ENCODE measurements around the gene PAPPA.

Gene PAPPA

DNA sequence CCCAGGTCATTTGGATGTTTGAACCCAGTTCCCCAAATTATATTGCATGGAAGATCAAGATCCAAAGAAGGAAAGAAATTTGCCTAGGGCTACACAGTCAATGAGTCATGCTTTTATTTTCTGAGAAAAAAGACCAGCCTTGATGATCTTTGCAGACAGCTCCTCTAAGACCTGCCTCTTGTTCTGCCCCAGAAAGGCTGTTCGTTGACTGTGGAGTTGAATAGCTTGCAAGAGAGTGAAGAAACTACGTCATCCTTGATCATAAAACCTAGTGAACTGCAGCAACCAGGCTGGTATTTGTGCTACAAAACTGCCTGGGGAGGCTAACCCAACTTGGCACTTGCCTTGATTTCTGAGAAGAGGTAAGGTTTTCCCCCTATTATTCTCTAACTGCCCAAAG, 263.9 kb downstream of the PAPPA start:
- H3K9me3 ChIP-seq (ENCODE audit: control insufficient read depth, low read length), result no peaks in the 10 kb centered on the region
- H3K27ac ChIP-seq, result no peak overlapping the region
- no peak overlapping the region for H3K4me2 ChIP-seq (ENCODE audit: low read length)
- no peaks in the 10 kb centered on the region for H3K4me1 ChIP-seq
- no peak for TF ChIP-seq CTCF (IDR thresholded peaks at IDR 0.05)
- H3K36me3 ChIP-seq (ENCODE audit: control insufficient read depth, insufficient read depth, low read length), result no peaks in the 10 kb centered on the region
- no peak overlapping the region for H3K9ac ChIP-seq
- no peaks in the 10 kb centered on the region for H3K79me2 ChIP-seq
- H3K27me3 ChIP-seq (ENCODE audit: control insufficient read depth, insufficient read depth, low read length), result no peaks in the 10 kb centered on the region
- H3K4me3 ChIP-seq (ENCODE audit: low read depth, low read length), result no peak overlapping the region
- no peak overlapping the region for H2AFZ ChIP-seq

- Histone ChIP-seq H3K4me1 (no peaks in the 10 kb centered on the region), H3K79me2 (no peaks in the 10 kb centered on the region), H2AFZ (no peak overlapping the region), H3K27ac (no peak overlapping the region), H3K36me3 (ENCODE audit: control insufficient read depth, insufficient read depth, low read length) (no peaks in the 10 kb centered on the region), H3K9ac (no peak overlapping the region), H3K4me2 (ENCODE audit: low read length) (no peak overlapping the region), H3K9me3 (ENCODE audit: control insufficient read depth, low read length) (no peaks in the 10 kb centered on the region), H3K4me3 (ENCODE audit: low read depth, low read length) (no peak overlapping the region), H3K27me3 (ENCODE audit: control insufficient read depth, insufficient read depth, low read length) (no peaks in the 10 kb centered on the region)
- no peak for TF ChIP-seq CTCF (IDR thresholded peaks at IDR 0.05)
Observed at GRCh38 chr9:116419181-116419580, 265.6 kb downstream of the PAPPA start.

DNA sequence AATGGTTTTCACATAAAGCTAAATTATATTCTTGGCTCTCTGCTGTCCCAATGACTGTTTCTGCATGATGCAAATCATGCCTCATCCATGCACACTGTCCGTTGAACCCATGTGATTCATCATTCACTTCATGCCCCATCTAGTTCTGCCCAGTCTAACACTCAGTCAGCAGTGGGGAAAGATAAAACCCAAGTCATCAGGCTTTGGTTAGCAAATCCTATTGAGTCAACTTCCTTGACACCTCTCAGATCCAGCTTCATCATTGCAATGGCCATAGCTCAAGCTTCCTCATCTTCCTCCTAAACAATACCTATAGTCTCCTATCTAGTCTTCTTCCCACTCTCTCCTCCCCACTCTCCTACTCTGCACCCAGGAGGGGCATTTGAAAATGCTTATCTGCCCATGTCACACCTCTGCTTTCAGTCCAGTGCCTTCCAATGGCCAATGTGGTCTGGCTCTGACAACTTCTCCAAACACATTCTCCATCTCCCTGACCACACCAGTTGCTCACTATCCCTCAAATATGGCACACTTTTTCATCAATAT, 267.5 kb downstream of the PAPPA start:
- H3K4me2 ChIP-seq (ENCODE audit: low read length), result no peak overlapping the region
- no peak overlapping the region for H3K27ac ChIP-seq
- H3K4me3 ChIP-seq (ENCODE audit: low read depth, low read length), result no peak overlapping the region
- H3K4me1 ChIP-seq, result no peaks in the 10 kb centered on the region
- H3K27me3 ChIP-seq (ENCODE audit: control insufficient read depth, insufficient read depth, low read length), result no peaks in the 10 kb centered on the region
- no peaks in the 10 kb centered on the region for H3K9me3 ChIP-seq (ENCODE audit: control insufficient read depth, low read length)
- TF ChIP-seq CTCF (IDR thresholded peaks at IDR 0.05), result no peak
- no peak overlapping the region for H2AFZ ChIP-seq
- no peak overlapping the region for H3K9ac ChIP-seq
- H3K79me2 ChIP-seq, result no peaks in the 10 kb centered on the region
- no peaks in the 10 kb centered on the region for H3K36me3 ChIP-seq (ENCODE audit: control insufficient read depth, insufficient read depth, low read length)

GRCh38 chr9:116422119-116422979, 268.8 kb downstream of the PAPPA start:
- no peak for TF ChIP-seq CTCF (IDR thresholded peaks at IDR 0.05)
- no peaks in the 10 kb centered on the region for H3K4me1 ChIP-seq
- no peaks in the 10 kb centered on the region for H3K36me3 ChIP-seq (ENCODE audit: control insufficient read depth, insufficient read depth, low read length)
- no peaks in the 10 kb centered on the region for H3K27me3 ChIP-seq (ENCODE audit: control insufficient read depth, insufficient read depth, low read length)
- H2AFZ ChIP-seq, result no peak overlapping the region
- H3K4me2 ChIP-seq (ENCODE audit: low read length), result no peak overlapping the region
- H3K9me3 ChIP-seq (ENCODE audit: control insufficient read depth, low read length), result no peaks in the 10 kb centered on the region
- H3K9ac ChIP-seq, result no peak overlapping the region
- no peak overlapping the region for H3K4me3 ChIP-seq (ENCODE audit: low read depth, low read length)
- H3K27ac ChIP-seq, result no peak overlapping the region
- H3K79me2 ChIP-seq, result no peaks in the 10 kb centered on the region

Measured in parathyroid adenoma (tissue), 2 donors.